Neural progenitor cell (in vitro differentiated cells): Measurements from ENCODE around the gene HABP2. TPM values are rescaled to one million over a fixed set of nuclear protein-coding genes. Genes with fewer than 3 reads are reported as not detected.

Experiments
- DNase-seq: peaks from one replicate; pipeline ENCODE4 v3.0.0-alpha.2; 2016; ENCODE audit warnings: low spot score
- H2AFZ ChIP-seq: fragments of 200-600 bp; sonication (generic); replicated peaks from 2 replicates; pipeline ENCODE4 v1.6.1; 2016; ENCODE audit warnings: antibody characterized with exemption
- H3F3A ChIP-seq: fragments of 200-600 bp; sonication (generic); 2 replicates; pipeline ENCODE4 v1.6.1; 2016; ENCODE audit warnings: antibody characterized with exemption, low read depth
- H3K27ac ChIP-seq: fragments of 200-600 bp; sonication (generic); 2 replicates; pipeline ENCODE4 v1.5.1; 2016; ENCODE audit warnings: mild to moderate bottlenecking
- H3K27me3 ChIP-seq: fragments of 200-600 bp; sonication (generic); 2 replicates; pipeline ENCODE4 v1.6.1; 2016; ENCODE audit warnings: mild to moderate bottlenecking, moderate library complexity
- H3K36me3 ChIP-seq: fragments of 200-600 bp; sonication (generic); 2 replicates; pipeline ENCODE4 v1.5.1; 2016
- H3K4me1 ChIP-seq: fragments of 200-600 bp; sonication (generic); 2 replicates; pipeline ENCODE4 v1.6.1; 2016; ENCODE audit warnings: mixed run types
- H3K4me2 ChIP-seq: fragments of 200-600 bp; sonication (generic); 2 replicates; pipeline ENCODE4 v1.6.1; 2016
- H3K4me3 ChIP-seq: fragments of 200-600 bp; sonication (generic); 2 replicates; pipeline ENCODE4 v1.5.1; 2016
- H3K79me2 ChIP-seq: fragments of 200-600 bp; sonication (generic); 2 replicates; pipeline ENCODE4 v1.6.1; 2016; ENCODE audit warnings: low read depth
- H3K9ac ChIP-seq: fragments of 200-600 bp; sonication (generic); 2 replicates; pipeline ENCODE4 v1.6.1; 2016
- H3K9me3 ChIP-seq: fragments of 200-600 bp; sonication (generic); 2 replicates; pipeline ENCODE4 v1.5.1; 2016; ENCODE audit warnings: low read depth
- H4K20me1 ChIP-seq: fragments of 200-600 bp; sonication (generic); 2 replicates; pipeline ENCODE4 v1.6.1; 2016; ENCODE audit warnings: low read depth
- H3K27ac Mint-ChIP-seq: 3 replicates; pipeline ENCODE4 v1.8.0; 2021; ENCODE audit warnings: mixed read lengths
- H3K27me3 Mint-ChIP-seq: 2 replicates; pipeline ENCODE4 v1.8.0; 2022; ENCODE audit warnings: low read depth, mild to moderate bottlenecking, inconsistent platforms, moderate library complexity, mixed read lengths; ENCODE audit not compliant: insufficient read depth
- H3K36me3 Mint-ChIP-seq: 3 replicates; pipeline ENCODE4 v1.8.0; 2021; ENCODE audit warnings: mixed read lengths
- H3K4me1 Mint-ChIP-seq: 3 replicates; pipeline ENCODE4 v1.8.0; 2021; ENCODE audit warnings: mixed read lengths
- H3K4me3 Mint-ChIP-seq: 3 replicates; pipeline ENCODE4 v1.8.0; 2021; ENCODE audit warnings: mild to moderate bottlenecking, moderate library complexity, mixed read lengths
- H3K9me3 Mint-ChIP-seq: 3 replicates; pipeline ENCODE4 v1.8.0; 2020; ENCODE audit warnings: mixed read lengths
- CTCF ChIP-seq: fragments of 200-600 bp; sonication (generic); IDR thresholded peaks from 2 replicates; pipeline ENCODE4 v1.5.1; 2017; ENCODE audit warnings: antibody characterized with exemption, mild to moderate bottlenecking
- EZH2 ChIP-seq: fragments of 200-600 bp; sonication (generic); IDR thresholded peaks from 2 replicates; pipeline ENCODE4 v1.6.1; 2017; ENCODE audit warnings: antibody characterized with exemption, mild to moderate bottlenecking, moderate library complexity
- EZH2phosphoT487 ChIP-seq: fragments of 200-600 bp; sonication (generic); IDR thresholded peaks from 2 replicates; pipeline ENCODE4 v1.6.1; 2017; ENCODE audit warnings: antibody characterized with exemption
- total RNA-seq: library from RNA; depleted of rRNA; stranded (reverse); fragments of >200 nt; gene quantifications from 2 replicates; pipeline ENCODE4 v1.2.3, GENCODE V29; 2015; ENCODE audit warnings: low replicate concordance

The HABP2 gene
- total RNA-seq, 1 donor from 2014 or later, result not detected

- Histone ChIP-seq H3K9me3 (no peaks in the 10 kb centered on the region), H3K79me2 (no peaks in the 10 kb centered on the region), H3K4me3 (no peak overlapping the region), H3K9ac (no peak overlapping the region), H3F3A (peaks cover 45% of the 10 kb centered on the region), H4K20me1 (no peaks in the 10 kb centered on the region), H3K4me1 (peaks cover 57% of the 10 kb centered on the region), H3K27ac (no peak overlapping the region), H2AFZ (no peak overlapping the region), H3K27me3 (peaks cover 11% of the 10 kb centered on the region), H3K36me3 (no peaks in the 10 kb centered on the region), H3K4me2 (no peak overlapping the region)
- Mint-ChIP-seq H3K9me3 (peaks cover 2% of the 10 kb centered on the region), H3K36me3 (no peaks in the 10 kb centered on the region), H3K4me3 (no peak overlapping the region), H3K4me1 (peaks cover 34% of the 10 kb centered on the region), H3K27me3 (peaks cover 17% of the 10 kb centered on the region), H3K27ac (no peak overlapping the region)
- no peak for DNase-seq
- TF ChIP-seq EZH2 (no peak), CTCF (no peak), EZH2phosphoT487 (no peak)
Observed at GRCh38 chr10:113553149-113553548, 296 bp downstream of the HABP2 start.

- no peaks in the 10 kb centered on the region for H3K36me3 ChIP-seq
- peak overlapping the region; percentile 30 for H2AFZ ChIP-seq
- no peak overlapping the region for H3K27ac ChIP-seq
- peaks cover 53% of the 10 kb centered on the region for H3F3A ChIP-seq
- TF ChIP-seq EZH2, result no peak
- no peak for TF ChIP-seq EZH2phosphoT487
- TF ChIP-seq CTCF, result no peak
- H3K4me3 ChIP-seq, result no peak overlapping the region
- Mint-ChIP-seq H3K4me1 (peaks cover 35% of the 10 kb centered on the region), H3K27ac (no peak overlapping the region), H3K4me3 (no peak overlapping the region), H3K36me3 (no peaks in the 10 kb centered on the region), H3K27me3 (peaks cover 18% of the 10 kb centered on the region), H3K9me3 (peaks cover 2% of the 10 kb centered on the region)
- H3K79me2 ChIP-seq, result no peaks in the 10 kb centered on the region
- H3K4me2 ChIP-seq, result peak overlapping the region; percentile 15
- H3K4me1 ChIP-seq, result peaks cover 58% of the 10 kb centered on the region
- H3K9me3 ChIP-seq, result no peaks in the 10 kb centered on the region
- peaks cover 20% of the 10 kb centered on the region for H3K27me3 ChIP-seq
- no peak overlapping the region for H3K9ac ChIP-seq
- no peaks in the 10 kb centered on the region for H4K20me1 ChIP-seq
- no peak for DNase-seq
Observed at GRCh38 chr10:113554214-113554613, 1.4 kb downstream of the HABP2 start.

DNA sequence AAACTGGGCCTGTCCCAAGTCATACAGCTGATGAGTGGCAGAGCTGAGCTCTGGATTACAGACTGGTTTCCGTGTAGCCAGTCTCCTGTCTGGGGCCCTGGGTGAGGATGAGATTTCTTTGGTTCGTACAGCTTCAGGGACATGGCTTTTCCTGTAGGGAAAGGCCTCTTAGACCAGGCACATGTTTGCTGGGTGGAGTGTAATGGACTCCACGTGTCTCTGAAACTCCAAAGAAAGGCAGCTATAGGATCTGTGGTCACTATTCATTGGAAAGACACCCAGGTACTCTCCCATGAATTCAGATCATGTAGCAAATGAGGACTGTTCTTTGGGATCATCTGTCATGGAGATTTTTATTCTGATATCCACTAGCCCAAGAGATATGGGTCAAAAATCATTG, 2.4 kb downstream of the HABP2 start:
- no peak for TF ChIP-seq EZH2
- no peak for TF ChIP-seq CTCF
- TF ChIP-seq EZH2phosphoT487, result no peak
- H3F3A ChIP-seq, result peaks cover 47% of the 10 kb centered on the region
- no peak for DNase-seq
- H3K4me1 ChIP-seq, result peaks cover 51% of the 10 kb centered on the region
- Mint-ChIP-seq H3K36me3 (no peaks in the 10 kb centered on the region), H3K27me3 (peaks cover 17% of the 10 kb centered on the region), H3K9me3 (peaks cover 2% of the 10 kb centered on the region), H3K4me1 (peaks cover 31% of the 10 kb centered on the region), H3K4me3 (no peak overlapping the region), H3K27ac (no peak overlapping the region)
- H3K4me3 ChIP-seq, result no peak overlapping the region
- H3K36me3 ChIP-seq, result no peaks in the 10 kb centered on the region
- peak overlapping the region; percentile 90 for H3K27ac ChIP-seq
- peaks cover 30% of the 10 kb centered on the region for H3K27me3 ChIP-seq
- no peaks in the 10 kb centered on the region for H4K20me1 ChIP-seq
- H3K9me3 ChIP-seq, result no peaks in the 10 kb centered on the region
- no peak overlapping the region for H3K9ac ChIP-seq
- H3K4me2 ChIP-seq, result peak overlapping the region; percentile 63
- no peak overlapping the region for H2AFZ ChIP-seq
- no peaks in the 10 kb centered on the region for H3K79me2 ChIP-seq
